Panc1 (cell line): Measurements from ENCODE around the gene IQCN.

Experiments used
- CTCF ChIP-seq: fragments of 450-650 bp; IDR thresholded peaks from 2 replicates; pipeline ENCODE4 v1.5.1; 2017; ENCODE audit warnings: mild to moderate bottlenecking
- REST ChIP-seq, 2 experiments: IDR thresholded peaks; 2 replicates each; pipeline ENCODE4 v1.6.1; 2011 to 2012; ENCODE audit warnings: low read depth in 2 of 2, control low read depth in 1 of 2, low read length in 1 of 2, mild to moderate bottlenecking in 1 of 2, moderate library complexity in 1 of 2; ENCODE audit not compliant: insufficient read depth in 1 of 2
- SIN3A ChIP-seq: IDR thresholded peaks from 2 replicates; pipeline ENCODE4 v1.6.1; 2012; ENCODE audit warnings: low read depth, mild to moderate bottlenecking, low read length, moderate library complexity, borderline replicate concordance; ENCODE audit not compliant: insufficient read depth
- TCF7L2 ChIP-seq: IDR thresholded peaks from 2 replicates; pipeline ENCODE4 v1.6.1; 2011; ENCODE audit warnings: mild to moderate bottlenecking, low read depth, low read length, inconsistent platforms

GRCh38 chr19:18292810-18293641 lies 18.8 kb upstream of the IQCN start:
- TF ChIP-seq CTCF (no peak), REST (IDR thresholded peaks at IDR 0.05; ENCODE audit: insufficient read depth in 1 of 2, low read depth in 2 of 2, low read length in 1 of 2) (no peak), SIN3A (no peak), TCF7L2 (no peak)
